ENCODE measurements around the gene UQCC2.

The UQCC2 gene

DNA sequence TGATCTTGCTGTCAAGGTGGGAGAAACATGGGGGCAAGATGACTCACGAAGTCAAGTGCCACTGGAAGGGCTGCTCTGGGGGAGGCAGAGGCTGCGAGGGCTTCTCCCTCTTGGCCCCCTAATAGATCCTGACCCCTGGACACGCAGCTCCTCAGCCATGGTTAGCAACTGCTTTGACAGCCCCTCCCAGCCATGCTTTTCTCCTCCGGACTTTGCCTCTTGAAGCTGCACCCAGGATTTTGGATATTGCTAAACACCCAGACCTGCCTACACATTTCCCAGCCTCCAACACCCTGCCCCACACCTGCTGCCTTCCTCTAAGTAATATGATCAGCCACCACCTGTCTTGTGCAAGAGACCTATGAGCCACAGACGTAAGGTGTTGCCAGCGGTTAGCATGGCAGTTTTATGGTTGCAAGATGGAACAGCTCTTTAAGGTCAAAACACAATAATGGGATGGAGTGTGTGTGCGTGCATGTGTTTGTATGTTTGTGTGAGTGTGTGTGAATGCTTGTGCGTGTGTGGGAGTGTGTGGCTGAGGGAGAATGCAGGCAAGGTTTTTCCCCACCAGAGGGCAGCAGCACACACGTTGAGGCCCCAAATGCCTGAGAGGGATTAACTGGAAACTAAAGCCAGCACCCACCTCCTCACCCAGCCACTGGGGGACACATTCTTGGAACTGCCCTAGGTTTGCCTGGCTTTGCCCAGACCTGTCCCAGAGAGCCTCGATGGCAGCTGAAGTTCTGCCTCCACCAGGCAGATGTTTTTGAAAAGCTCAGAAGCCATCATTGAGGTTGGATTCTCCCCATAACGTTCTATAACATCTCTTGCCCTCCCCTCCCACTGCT lies 32.7 kb upstream of the UQCC2 start:
- no peak for DNase-seq

DNA sequence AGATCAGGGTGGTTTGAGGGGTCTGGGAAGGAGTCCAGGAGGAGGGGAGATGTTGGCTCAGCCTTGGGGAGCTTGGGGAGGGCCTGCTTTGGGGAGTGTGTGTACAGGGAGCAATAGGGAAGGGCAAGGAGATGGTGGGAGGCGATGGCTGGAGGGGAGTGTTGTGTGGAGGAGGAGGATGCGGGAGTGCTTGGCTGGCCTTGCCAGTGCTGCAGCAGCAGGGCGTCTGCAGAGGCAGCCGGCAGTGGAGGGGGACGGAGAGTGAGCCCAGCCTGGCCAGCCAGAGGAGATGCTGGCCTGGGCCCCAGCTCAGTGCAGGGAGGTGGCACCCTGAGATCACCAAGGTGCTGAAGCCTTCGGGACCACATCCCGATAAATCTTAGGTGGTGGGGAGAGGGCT lies 31.3 kb upstream of the UQCC2 start:
- no peak for DNase-seq

DNA sequence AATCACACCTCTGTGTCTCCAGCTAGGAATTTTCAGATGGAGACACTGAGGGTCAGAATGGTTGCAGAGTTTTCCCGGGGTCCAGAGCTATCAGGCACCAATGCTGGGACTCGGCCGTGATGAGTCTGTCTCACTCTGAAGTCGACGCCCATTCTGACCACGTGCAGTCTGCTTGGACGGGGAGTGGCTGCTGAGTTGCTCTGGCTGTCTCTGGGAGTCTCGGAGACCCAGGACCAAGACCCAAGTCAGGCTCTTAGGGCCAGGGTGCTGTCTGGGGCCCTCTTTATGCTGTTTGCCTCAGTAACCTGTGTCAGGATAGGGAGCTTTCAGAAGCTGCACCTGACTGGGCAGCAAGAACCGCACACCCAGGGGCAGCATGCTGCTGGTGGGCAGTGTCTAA lies 30.6 kb upstream of the UQCC2 start:
- DNase-seq = no peak

DNA sequence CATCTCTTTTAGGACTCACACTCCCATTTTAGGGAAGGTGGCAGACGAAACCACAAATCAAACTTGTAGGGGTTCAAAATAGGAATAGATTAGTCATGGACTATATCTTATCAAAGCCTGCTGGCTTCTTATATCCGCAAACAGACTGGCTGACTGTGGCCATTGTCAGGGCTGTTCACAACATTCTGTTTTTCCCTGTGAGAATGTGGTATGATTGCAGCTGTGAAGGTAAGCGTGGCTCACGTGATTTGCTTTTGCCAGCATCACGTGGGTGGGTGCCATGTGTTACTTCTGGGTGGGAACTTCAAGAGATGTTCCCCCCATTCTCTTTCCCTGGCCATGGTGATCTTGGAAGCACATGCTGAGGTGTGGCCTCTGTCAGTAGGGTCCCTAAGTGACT lies 29.3 kb upstream of the UQCC2 start:
- no peak for DNase-seq

DNA sequence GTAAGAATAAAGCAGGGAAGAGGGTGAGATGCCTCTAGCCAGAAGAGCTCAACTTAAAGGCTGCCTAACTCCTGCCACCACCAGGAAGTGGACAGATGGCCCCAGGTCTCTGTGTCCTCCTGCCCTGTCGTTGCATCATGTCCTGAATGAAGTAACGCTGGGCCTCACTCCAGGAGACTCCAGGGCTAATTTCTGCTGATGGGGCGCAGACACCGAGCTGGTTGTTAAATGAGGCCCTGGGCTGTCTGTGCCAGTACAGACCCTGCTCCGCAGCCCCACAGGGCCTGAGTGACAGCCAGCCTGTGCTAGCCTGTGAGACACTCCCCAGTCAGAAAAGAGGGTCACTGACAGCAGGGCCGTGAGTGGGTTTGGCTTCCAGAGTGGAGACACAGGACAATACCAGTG lies 28.7 kb upstream of the UQCC2 start:
- no peak for DNase-seq

DNA sequence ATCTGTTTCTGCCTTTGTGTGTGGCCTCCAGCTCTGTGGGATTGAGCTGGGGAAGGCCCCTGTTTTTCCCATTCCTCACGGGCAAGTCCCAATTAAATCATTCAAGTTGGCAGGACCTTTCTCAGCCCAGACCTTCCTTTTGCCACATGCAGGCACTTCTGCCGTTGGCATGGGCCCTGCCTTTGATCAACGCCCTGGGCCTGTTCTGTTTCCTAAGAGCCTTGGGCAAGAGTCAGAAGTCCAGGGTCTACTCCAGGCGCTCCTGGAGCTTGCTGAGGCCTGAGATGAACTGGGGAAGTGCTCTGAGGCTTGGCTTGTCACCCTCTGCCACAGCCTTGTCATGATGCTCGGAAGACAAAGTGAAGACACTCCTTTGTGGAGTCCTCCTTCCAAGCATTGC lies 28.1 kb upstream of the UQCC2 start:
- DNase-seq = no peak

DNA sequence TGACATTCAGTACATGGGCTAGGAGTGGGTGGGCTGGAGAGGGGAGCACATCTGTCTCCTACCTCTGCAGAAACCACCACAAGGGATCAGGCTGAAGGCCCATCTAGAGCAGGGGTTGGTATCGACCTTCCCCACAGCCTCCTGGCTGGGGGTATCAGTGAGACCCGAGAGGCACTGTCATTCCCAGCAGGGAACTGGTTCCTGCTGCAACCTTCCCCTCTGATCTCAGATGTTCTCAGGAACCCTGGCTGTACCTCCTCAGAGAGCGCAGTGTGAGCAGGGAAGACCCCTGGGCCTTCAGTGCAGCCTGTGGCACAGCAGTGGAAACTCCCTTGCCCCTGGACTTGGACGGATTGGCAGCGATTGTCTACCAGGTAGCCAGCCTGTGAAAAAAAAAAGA lies 27.4 kb upstream of the UQCC2 start:
- DNase-seq = no peak

DNA sequence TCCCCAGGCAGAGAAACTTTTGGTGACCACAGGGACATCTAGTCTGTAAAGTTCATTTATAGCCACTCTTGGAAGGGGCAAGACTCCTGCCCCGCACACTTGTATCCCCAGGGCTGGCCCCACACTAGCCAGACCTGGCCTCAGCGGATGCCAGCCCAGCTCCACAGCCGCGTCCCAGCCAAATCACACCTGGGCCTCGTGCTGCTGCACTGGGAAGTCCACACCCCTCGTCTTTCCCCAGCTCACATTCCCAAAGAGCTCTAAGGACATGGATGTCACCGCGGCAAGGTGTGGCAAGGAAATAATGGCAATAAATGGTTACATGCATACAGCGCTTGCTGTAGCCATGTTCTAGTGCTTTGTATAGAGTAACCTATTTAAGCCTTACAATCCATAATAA lies 26.7 kb upstream of the UQCC2 start:
- DNase-seq = no peak

DNA sequence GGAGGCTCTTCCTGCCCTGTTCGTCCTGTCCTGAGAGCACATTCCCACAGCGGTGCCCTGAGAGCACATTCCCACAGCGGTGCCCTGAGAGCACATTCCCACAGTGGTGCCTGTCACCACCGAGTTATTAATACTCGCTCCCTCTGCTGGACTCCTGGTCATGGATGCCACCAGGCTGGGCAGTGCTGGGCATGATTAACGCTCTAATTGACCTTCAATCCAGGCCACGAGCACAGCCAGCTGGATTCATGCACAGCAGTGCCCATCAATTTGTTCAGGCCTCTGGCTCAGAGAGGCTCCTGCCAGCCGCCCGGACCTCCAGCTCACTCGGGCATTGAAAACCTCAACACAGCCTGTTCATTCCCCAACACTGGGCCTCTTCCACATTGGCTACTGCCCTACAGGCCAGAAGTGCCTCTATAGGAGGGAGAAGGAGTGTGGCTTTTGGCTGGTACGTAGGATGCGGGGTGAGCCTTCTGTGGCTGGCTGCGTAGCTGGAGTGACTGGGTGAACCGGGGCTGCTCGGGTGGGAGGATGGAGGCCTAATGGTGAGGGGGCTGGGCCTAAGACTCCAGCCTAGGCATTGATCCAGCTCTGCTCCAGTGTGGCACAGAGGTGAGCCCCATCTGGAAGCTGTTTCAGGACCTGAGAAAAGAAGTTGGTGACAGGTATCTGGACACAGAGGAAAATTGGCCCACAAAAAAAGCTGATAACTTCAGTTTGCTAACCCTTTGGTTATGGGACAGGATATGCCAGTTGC lies 25.9 kb upstream of the UQCC2 start:
- DNase-seq = no peak

DNA sequence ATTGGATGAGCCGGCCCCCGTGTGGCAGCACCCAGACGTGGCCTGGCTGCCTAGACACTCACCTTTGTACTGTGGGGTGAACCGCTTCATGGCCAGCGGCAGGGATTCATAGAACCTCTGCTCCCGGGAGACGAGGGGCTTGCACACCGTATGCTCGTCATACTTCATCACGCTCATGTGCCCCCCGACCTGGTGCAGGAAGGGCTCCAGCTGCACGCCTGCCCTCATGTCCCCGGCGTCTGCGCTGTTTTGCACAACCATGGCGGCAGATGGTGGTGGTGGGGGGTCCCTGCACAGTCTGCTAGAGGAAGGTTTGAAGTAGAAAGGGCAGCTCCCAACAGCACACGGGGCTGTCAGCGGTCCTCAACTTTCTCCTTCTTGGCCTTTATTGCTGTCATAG lies 23.7 kb upstream of the UQCC2 start:
- no peak for DNase-seq

DNA sequence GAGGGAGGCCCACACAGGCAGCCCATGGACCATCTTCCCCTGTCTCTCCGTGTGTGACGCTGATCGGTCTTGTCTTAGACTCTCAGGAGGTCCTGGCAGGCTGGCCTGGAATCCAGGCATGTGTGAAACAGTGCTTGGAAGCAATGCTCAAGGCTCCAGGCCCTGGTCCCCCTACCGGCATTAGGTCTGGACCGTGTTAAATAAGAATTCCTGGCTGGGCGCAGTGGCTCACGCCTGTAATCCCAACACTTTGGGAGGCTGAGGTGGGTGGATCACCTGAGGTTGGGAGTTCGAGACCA lies 22.2 kb upstream of the UQCC2 start:
- no peak for DNase-seq

DNA sequence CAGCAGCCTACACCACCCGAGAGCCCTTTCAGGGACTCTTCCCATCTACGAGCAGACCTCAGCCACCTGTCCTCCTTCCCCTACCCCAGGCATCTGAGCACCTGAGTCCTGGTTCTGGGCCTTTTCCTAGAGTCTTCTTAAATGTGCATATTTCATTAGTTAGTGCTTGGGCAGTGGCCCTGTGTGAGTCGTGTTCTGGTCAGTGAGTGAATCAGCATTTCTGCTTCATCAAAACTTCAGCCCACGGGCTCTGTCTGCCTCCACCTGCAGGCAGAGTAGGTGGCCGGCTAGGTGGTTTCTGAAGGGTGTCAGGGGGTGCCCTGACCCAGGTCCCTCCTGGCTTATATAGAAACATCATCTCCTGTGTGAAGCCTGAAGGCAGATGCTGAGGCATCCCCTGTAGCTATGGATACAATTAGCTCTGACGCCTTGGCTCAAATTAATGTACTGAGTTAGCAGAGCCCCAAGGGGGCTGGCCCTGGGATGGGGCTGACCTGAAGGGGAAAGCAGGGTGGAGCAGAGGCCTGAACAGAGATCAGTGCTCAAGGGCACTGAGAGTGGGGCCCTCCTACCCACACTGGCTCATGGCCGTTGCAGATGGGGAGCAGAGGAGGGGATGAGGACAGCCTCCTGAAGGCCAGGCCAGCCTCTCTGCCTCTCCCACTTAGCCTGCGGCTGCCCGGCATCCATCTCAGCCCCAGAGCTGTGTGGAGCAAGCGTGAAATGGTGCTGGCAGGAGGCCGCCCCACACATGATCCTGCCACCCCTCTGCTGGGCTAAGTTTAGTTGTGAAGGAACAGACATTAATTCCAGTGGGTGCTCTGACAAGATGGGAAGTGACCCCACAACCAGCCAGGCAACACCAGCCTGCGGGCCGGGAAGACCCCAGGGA lies 21.6 kb upstream of the UQCC2 start:
- DNase-seq = no peak

DNA sequence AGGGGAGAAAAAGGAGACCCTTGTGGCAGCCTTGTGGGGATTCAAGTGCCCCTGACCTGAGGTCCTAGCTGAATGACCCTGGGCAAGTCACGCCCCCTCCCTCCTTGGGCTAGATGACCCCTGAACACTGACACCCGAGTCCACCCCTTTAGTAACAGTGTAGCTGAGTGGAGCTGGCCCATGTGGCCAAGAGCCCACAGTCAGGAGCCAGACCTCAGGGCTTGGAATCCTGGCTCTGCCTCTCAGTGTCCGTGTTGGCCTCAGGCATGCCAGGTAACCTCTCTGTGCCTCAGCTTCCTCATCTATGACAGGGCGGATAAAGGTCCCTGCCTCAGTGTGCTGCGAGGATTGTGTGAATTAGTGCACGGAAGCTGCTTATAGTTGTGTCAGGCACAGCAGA lies 20.9 kb upstream of the UQCC2 start:
- DNase-seq = no peak

DNA sequence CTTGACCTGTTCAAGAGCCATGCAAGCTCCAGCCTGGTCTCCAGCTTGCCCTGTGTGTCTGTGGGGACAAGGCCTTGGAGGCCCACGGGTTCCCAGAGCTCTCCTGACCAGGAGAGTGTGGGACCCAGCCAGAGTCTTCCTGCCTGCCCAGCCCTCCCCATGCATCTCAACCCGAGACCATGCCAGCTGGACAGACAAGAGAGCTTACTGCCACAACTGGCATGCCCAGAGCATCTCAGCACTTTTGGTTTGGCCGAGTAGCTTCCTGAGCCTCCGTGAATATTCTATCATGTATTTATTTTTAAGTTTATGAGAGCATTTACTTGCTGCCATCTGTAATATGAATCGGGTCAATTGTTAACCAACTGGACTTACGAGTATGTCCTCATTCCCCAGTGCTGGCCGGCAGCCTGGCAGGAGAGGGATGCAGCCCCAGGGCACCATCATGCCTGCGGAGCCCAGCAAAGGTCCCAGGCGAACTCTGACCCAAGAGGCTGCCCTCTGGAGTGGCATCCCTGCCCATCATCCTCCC lies 20.3 kb upstream of the UQCC2 start:
- no peak for DNase-seq

DNA sequence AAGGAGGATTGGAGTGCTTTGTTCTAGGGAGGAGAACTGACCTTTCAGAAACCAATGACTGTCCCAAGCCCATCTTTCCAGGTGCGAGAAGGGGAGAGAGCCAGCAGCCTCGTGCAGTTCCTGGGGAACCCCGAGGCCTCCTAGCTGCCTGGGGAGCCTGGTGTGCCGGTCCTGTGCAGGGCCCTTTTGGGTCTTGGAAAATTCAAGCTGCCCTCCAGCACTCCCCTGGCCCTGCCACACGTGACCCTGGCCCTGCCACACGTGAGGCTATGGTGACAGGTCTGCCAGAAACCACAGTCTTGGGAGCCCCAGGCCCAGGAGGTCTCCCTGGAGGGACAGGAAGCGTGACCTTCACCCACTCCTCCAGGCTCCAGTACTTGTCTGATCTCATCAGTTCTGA lies 19.5 kb upstream of the UQCC2 start:
- DNase-seq = no peak

DNA sequence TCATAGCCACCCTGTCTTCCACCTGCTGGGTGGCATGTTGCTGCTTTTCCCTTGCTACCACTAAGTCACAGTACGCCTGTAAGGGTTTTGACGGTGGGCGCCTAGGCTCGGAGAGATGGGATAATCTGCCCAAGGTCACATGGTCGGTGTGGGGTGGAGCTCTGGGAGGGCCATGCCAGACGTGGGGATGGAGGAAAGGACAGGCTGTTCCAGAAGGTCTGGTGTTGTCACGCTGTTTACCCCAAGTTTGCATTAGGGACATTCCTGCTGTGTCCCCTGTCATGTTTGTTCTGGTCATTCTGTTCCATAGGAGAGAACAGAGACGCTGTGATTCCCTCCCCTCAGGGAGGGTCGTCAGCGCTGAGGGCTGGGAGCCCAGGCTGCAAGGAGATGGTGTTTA lies 19.1 kb upstream of the UQCC2 start:
- no peak for DNase-seq

DNA sequence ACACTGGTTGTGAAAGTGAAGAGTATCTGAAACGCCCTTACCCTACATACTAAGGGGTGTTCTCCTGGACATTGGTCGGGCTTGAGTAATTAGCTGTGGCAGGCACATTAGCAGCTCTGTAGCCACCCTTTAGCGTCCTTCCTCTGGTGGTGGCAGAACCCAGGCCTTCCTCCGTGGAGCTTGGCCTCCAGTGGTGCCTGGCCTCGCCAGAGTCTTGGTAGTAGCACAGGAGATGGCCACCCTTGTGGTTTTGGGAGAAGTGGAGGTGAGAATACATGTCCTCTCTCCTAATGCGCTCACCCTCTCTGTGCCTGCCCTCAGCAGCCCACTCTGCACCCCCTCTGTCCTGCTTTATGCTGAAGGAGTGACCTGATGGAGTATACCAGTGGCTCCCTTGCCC lies 17.6 kb upstream of the UQCC2 start:
- DNase-seq = no peak

DNA sequence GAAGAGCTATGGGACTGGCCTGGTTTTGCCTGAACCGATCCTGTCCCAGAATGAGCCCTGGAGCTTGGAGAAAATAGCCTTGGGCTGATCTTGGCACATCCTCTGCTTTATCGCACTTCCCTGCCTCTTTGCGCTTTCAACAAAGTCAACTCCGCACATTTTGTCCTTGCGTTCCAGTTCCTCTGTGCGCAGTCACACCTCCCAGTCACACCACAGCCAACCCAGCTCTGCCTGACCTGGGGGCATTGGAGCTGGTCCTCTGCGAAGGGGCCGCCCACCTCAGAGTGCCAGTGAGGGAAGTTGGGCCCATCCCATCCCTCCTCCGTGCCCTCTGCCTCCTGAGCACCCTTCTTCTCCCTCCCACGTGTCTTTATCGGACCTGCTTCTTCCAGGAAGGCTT lies 16.9 kb upstream of the UQCC2 start:
- DNase-seq = no peak

DNA sequence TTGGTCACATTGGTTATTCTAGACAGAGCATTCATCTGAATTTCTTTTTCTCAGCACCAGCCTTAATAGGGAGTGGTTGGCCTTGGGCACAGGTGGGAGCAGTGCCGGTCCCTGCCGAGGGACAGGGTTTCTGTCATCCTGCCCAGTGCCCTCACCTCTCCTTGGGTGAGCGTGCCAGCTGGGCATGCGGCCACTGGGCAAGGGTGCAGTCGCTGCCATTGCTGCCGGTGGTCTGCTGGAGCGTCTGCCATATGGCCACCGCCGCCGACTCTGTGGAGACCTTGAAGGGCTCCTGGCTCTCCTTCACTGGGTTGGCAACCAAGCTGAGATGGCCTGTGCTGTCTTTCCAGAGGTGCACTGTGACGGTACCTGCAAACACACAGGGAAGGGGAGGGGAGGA lies 16.4 kb upstream of the UQCC2 start:
- DNase-seq = no peak

DNA sequence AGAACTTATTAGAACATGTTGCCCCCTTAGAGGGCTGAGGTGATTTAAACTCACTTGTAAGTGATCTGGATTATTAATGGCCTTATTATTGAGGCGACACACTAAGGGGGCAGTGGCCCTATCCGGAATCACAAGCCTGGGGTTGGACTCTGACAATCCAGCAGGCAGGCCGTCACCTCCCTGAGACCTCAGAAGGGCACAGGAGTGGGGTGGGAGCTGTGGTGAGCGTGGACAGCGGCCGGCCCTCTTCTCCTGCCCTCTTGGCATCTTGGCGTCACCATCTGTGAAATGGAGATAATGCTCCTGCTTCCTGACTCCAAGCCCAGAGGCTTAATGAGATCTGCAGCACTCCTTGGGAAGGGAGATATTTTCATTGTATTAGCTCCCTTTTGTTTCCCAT lies 15.6 kb upstream of the UQCC2 start:
- DNase-seq = no peak

DNA sequence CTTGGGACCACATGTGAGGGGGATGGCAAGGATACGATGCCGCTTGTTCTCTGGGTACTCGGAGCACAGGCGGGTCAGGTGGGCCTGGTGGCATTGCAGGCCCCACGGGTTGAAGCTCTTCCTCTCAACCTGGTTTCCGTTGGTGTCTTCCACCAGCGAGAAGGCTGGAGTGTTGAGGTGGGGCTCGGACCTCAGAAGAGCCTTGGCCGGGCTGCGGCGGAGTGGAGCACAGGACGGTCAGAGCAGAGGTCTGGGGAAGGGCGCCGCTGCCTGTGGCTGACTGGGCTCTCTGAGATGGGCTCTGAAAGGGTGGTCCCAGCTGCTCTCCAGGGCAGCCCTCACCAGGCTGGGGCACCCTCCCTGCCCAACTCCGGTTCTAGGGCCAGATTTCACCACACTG lies 15.2 kb upstream of the UQCC2 start:
- no peak for DNase-seq

DNA sequence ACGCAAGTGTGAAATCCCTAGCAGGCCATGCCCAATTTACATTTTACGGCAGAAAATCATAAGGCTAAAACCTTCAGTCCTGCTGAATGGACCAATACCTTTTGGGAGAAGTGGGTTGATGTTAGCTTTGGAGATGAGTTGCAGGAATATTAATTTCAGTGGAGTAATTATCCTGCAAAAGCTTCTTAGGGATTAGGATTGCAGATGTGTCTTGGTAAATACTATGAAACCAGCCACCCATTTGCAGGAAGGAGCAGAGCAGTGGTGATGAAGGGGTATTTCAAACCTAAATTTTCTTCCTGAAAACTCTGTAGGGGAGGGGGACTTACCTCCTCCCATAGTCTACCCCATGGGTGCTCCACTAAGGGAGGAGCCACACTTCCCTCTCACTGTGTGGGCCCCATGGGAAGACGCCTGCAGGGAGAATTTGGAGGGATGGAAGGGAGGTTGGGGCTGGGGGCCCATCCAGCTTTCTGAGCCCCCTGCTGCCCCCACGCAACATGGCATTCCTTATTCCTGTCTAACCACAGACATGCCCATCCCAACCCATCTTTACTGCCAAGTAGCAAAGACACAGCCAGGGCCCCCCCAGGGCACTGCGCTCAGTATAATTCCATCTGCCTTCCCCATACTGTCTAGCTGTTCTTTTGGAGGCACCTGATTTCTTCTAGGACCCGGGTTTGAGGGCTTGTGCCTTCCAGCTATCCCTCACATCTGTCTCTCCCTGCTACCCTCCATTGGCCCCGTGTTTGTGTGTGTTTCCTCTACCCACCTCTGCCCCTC lies 14.6 kb upstream of the UQCC2 start:
- no peak for DNase-seq

DNA sequence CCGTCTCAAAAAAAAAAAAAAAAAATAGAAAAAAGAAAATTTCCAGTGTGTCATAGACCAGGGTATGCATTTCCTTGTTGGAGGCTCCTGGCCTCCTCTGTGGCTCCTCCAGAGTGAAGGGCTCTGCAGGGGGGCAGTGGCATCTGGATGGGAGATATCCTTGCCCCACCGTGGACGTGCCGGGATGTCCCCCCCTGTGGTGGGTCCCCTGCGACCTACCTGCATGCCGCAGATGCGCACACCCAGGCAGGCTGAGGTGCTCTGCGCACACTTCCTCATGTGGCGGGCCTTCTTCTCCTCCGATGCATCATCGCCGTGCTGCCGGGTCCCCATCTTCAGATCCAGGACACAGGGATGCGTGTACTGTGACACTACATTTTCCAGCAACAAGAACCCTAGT lies 13.7 kb upstream of the UQCC2 start:
- no peak for DNase-seq
